ENCODE data around the gene ADD3. TPM values are rescaled to one million over a fixed set of nuclear protein-coding genes. Genes with fewer than 3 reads are reported as not detected.

ADD3 gene
- total and polyA plus RNA-seq, 8 donors: 62.0 to 362 (median 322) TPM

DNA sequence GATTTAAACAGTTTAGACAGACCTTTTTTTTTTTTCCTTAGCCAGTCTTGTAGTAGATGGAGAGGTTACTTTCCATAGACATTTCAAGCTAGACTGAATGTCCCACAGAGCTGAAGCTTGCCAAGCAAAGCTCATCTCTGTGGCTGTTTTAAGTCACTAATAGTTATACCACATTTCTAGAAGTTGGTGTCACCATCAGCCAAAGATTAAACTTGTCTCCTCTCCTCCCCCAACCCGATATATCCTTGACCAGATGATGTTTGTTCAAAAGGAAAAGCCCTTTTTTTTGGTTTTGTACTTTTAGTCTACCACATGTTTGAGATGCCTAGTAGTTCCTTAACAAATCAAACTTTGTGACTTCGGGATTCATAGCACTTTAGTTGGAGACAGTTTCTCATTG lies 66.1 kb downstream of the ADD3 start:
- ATAC-seq (no peak), DNase-seq (no peak)
- peak overlapping the region; percentile 46 to 92 for H3K27ac ChIP-seq
- TF ChIP-seq, protein P1, sequence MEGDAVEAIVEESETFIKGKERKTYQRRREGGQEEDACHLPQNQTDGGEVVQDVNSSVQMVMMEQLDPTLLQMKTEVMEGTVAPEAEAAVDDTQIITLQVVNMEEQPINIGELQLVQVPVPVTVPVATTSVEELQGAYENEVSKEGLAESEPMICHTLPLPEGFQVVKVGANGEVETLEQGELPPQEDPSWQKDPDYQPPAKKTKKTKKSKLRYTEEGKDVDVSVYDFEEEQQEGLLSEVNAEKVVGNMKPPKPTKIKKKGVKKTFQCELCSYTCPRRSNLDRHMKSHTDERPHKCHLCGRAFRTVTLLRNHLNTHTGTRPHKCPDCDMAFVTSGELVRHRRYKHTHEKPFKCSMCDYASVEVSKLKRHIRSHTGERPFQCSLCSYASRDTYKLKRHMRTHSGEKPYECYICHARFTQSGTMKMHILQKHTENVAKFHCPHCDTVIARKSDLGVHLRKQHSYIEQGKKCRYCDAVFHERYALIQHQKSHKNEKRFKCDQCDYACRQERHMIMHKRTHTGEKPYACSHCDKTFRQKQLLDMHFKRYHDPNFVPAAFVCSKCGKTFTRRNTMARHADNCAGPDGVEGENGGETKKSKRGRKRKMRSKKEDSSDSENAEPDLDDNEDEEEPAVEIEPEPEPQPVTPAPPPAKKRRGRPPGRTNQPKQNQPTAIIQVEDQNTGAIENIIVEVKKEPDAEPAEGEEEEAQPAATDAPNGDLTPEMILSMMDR (IDR thresholded peaks at IDR 0.05): no peak
- peaks cover 32 to 91% of the 10 kb centered on the region in 2 donors for H3K4me1 ChIP-seq
- H3K36me3 ChIP-seq: no peaks in the 10 kb centered on the region
- H3K27me3 ChIP-seq: no peaks in the 10 kb centered on the region
- intact Hi-C loops (cut with DNase I): no loop called here
- H3K4me3 ChIP-seq: no peak overlapping the region
- no peaks in the 10 kb centered on the region for H3K9me3 ChIP-seq

DNA sequence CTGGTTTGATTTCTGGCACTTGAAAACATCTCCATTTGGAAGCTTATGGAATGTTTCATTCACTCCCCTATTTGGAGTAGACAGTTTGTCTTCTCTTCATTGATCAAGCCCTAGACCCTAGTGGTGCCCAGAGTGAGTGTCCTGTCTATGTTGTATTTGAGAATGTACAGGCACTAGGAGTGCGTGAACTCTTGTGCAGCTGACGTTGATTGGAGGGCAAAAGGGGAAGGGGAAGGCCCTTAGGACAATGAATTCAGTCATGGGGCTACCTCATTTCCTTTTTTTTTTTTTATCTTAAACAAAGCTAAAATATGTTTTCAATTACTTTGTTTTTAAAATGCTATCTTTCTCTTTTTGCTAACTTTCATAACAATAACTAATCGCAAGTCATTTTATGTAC lies 66.5 kb downstream of the ADD3 start:
- H3K27ac ChIP-seq: peak overlapping the region; percentile 46 to 92
- H3K4me3 ChIP-seq: no peak overlapping the region
- H3K4me1 ChIP-seq: peaks cover 32 to 90% of the 10 kb centered on the region in 2 donors
- H3K27me3 ChIP-seq: no peaks in the 10 kb centered on the region
- no peaks in the 10 kb centered on the region for H3K9me3 ChIP-seq
- no peak for ATAC-seq
- H3K36me3 ChIP-seq: no peaks in the 10 kb centered on the region
- TF ChIP-seq, protein P1 (IDR thresholded peaks at IDR 0.05): no peak
- peak in 1 of 4 donors; percentile 43 for DNase-seq
- intact Hi-C loops (cut with DNase I): no loop called here

- H3K27ac ChIP-seq: peak overlapping the region; percentile 46 to 92
- intact Hi-C loops (cut with DNase I): no loop called here
- DNase-seq (peak in 1 of 4 donors; percentile 52), ATAC-seq (no peak)
- H3K27me3 ChIP-seq: no peaks in the 10 kb centered on the region
- TF ChIP-seq, protein P1 (IDR thresholded peaks at IDR 0.05): no peak
- no peaks in the 10 kb centered on the region for H3K36me3 ChIP-seq
- no peaks in the 10 kb centered on the region for H3K9me3 ChIP-seq
- H3K4me3 ChIP-seq: no peak overlapping the region
- H3K4me1 ChIP-seq: peaks cover 32 to 87% of the 10 kb centered on the region in 2 donors
These were observed 67.2 kb downstream of the ADD3 start for GRCh38 chr10:110074758-110075671.

GRCh38 chr10:110075686-110076085 lies 67.9 kb downstream of the ADD3 start:
- no peak for ATAC-seq
- TF ChIP-seq, protein P1 (IDR thresholded peaks at IDR 0.05): no peak
- Histone ChIP-seq H3K36me3 (no peaks in the 10 kb centered on the region), H3K4me3 (no peak overlapping the region), H3K4me1 (peaks cover 32 to 87% of the 10 kb centered on the region in 2 donors), H3K27ac (peak overlapping the region; percentile 41 to 92), H3K27me3 (no peaks in the 10 kb centered on the region), H3K9me3 (no peaks in the 10 kb centered on the region)
- intact Hi-C loops (cut with DNase I): no loop called here
- no peak for DNase-seq

DNA sequence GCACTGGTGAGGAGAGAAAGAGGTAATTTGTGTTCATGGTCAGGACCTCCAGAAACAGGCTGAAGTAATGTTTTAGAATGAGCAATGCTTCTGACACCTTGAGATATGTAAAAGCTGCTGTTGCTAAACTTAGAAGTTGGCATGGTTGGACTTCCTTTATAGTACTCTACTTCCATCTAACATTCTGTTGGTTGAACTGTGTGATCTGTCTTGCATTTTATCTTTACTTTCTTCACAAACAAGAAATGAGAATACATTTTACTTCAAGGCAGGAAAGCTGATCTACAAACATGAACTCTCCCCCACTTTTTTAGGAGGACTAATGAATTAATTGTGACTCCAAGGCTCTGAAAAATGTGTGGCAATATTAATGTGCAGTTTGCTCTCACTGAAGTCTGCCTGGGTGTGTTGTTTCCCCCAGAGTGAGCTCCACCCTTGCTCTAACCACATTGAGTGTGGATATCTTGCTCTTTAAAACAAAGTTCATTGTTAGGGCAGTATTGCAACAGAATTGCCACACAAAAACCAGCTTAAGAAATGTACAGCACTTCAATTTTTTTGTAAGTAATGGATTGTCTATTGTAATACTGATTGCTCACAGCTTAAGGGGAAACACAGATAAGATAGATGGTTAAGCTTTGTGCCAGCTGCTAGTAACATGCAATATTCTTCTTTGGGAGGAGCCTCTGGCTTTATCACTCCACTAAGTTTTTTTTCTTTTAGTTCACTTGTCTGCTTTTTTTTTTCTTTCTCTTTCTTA lies 69.0 kb downstream of the ADD3 start:
- intact Hi-C loops (cut with DNase I): no loop called here
- TF ChIP-seq, protein P1 (IDR thresholded peaks at IDR 0.05): no peak
- H3K4me3 ChIP-seq: peak overlapping the region in 1 of 2 donors; percentile 1
- H3K36me3 ChIP-seq: no peaks in the 10 kb centered on the region
- DNase-seq: peak in 2 of 4 donors; percentile 49 to 72
- peak; percentile 91 for ATAC-seq
- H3K27me3 ChIP-seq: no peaks in the 10 kb centered on the region
- peaks cover 34 to 89% of the 10 kb centered on the region in 2 donors for H3K4me1 ChIP-seq
- H3K27ac ChIP-seq: peak overlapping the region; percentile 66 to 92
- no peaks in the 10 kb centered on the region for H3K9me3 ChIP-seq

Data from left lung (tissue), 10 donors.